HL-60 (cell line): ENCODE data around the gene CCDC17.

Experiments used
- DNase-seq, 2 experiments: peaks; one replicate each; pipeline ENCODE4 v3.0.0-alpha.2; 2010 to 2020; ENCODE audit warnings: low read depth in 1 of 2, low spot score in 1 of 2
- H3K27ac ChIP-seq: fragments of 250-450 bp; sonication (Bioruptor Pico); replicated peaks from 2 replicates; pipeline ENCODE4 v1.5.1; 2020; ENCODE audit warnings: mild to moderate bottlenecking, moderate library complexity
- H3K27me3 ChIP-seq: fragments of 250-450 bp; sonication (Bioruptor Pico); 2 replicates; pipeline ENCODE4 v1.5.1; 2021; ENCODE audit warnings: mild to moderate bottlenecking, moderate library complexity; ENCODE audit not compliant: insufficient read depth, poor library complexity, severe bottlenecking
- H3K4me3 ChIP-seq: replicated peaks from 2 replicates; pipeline ENCODE4 v1.5.1; 2011; ENCODE audit warnings: mild to moderate bottlenecking, control low read depth, low read length; ENCODE audit not compliant: insufficient read depth
- GABPA ChIP-seq: IDR thresholded peaks from 2 replicates; pipeline ENCODE4 v1.6.1; 2012; ENCODE audit warnings: low read depth
- POLR2AphosphoS5 ChIP-seq: IDR thresholded peaks from 2 replicates; pipeline ENCODE4 v1.6.1; 2012; ENCODE audit warnings: low read depth
- SPI1 ChIP-seq: IDR thresholded peaks from 2 replicates; pipeline ENCODE4 v1.6.1; 2012; ENCODE audit warnings: low read depth, mild to moderate bottlenecking, borderline replicate concordance
- TF ChIP-seq, protein P1 (sequence below): IDR thresholded peaks from 2 replicates; pipeline ENCODE4 v1.6.1; 2012; ENCODE audit warnings: low read depth; ENCODE audit not compliant: insufficient replicate concordance
- TF ChIP-seq, protein P2 (sequence below): IDR thresholded peaks from one replicate; pipeline ENCODE4 v1.5.1; 2011; ENCODE audit warnings: low read length, control low read depth, inconsistent platforms; ENCODE audit not compliant: insufficient read depth

CCDC17 gene

DNA sequence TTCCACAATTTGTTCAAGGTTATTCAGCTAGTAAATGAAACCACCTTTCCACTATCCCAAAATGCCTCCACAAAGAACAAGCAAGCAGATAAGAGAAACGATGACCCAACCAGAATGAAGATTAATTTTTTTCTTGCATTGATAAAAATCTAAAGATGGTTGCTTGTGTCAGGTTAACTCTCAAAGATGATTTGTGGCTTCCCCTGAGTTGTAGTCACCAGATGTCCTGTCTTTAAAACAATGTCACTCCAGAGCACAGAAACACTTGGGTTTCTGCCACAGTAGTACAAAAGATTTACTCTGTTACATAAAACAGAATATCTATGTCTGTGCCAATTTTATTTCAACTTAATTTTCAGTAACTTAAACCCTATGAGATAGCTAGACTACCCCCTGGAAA, 11.4 kb upstream of the CCDC17 start:
- Histone ChIP-seq H3K27me3 (no peaks in the 10 kb centered on the region), H3K27ac (no peak overlapping the region), H3K4me3 (no peak overlapping the region)
- TF ChIP-seq, protein P1, sequence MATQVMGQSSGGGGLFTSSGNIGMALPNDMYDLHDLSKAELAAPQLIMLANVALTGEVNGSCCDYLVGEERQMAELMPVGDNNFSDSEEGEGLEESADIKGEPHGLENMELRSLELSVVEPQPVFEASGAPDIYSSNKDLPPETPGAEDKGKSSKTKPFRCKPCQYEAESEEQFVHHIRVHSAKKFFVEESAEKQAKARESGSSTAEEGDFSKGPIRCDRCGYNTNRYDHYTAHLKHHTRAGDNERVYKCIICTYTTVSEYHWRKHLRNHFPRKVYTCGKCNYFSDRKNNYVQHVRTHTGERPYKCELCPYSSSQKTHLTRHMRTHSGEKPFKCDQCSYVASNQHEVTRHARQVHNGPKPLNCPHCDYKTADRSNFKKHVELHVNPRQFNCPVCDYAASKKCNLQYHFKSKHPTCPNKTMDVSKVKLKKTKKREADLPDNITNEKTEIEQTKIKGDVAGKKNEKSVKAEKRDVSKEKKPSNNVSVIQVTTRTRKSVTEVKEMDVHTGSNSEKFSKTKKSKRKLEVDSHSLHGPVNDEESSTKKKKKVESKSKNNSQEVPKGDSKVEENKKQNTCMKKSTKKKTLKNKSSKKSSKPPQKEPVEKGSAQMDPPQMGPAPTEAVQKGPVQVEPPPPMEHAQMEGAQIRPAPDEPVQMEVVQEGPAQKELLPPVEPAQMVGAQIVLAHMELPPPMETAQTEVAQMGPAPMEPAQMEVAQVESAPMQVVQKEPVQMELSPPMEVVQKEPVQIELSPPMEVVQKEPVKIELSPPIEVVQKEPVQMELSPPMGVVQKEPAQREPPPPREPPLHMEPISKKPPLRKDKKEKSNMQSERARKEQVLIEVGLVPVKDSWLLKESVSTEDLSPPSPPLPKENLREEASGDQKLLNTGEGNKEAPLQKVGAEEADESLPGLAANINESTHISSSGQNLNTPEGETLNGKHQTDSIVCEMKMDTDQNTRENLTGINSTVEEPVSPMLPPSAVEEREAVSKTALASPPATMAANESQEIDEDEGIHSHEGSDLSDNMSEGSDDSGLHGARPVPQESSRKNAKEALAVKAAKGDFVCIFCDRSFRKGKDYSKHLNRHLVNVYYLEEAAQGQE = no peak
- TF ChIP-seq POLR2AphosphoS5 = no peak
- TF ChIP-seq, protein P2, sequence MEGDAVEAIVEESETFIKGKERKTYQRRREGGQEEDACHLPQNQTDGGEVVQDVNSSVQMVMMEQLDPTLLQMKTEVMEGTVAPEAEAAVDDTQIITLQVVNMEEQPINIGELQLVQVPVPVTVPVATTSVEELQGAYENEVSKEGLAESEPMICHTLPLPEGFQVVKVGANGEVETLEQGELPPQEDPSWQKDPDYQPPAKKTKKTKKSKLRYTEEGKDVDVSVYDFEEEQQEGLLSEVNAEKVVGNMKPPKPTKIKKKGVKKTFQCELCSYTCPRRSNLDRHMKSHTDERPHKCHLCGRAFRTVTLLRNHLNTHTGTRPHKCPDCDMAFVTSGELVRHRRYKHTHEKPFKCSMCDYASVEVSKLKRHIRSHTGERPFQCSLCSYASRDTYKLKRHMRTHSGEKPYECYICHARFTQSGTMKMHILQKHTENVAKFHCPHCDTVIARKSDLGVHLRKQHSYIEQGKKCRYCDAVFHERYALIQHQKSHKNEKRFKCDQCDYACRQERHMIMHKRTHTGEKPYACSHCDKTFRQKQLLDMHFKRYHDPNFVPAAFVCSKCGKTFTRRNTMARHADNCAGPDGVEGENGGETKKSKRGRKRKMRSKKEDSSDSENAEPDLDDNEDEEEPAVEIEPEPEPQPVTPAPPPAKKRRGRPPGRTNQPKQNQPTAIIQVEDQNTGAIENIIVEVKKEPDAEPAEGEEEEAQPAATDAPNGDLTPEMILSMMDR = no peak
- no peak for TF ChIP-seq SPI1
- TF ChIP-seq GABPA = no peak
- DNase-seq = no peak

DNA sequence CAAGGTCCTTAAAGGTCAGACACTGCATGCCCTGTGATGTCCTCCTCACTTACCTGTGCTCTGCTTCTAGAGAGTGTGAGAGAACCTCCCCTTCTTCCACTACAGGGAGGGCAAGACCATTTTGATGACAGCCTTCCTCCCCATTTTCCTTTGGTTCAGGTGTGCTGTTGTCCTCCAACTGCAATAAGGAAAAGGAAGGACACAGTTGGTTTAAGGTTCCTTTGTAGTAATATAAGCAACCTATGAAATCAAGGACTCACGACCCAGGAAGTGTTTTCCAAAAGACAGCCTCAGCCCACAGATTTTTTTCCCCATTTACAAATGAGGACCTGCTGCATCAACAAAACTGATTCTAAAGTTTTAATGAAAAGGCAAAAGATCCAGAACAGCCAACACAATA, 6.6 kb upstream of the CCDC17 start:
- no peaks in the 10 kb centered on the region for H3K27me3 ChIP-seq
- TF ChIP-seq GABPA = no peak
- TF ChIP-seq SPI1 = no peak
- TF ChIP-seq, protein P2 = no peak
- no peak for TF ChIP-seq POLR2AphosphoS5
- TF ChIP-seq, protein P1 = no peak
- no peak overlapping the region for H3K4me3 ChIP-seq
- no peak for DNase-seq
- no peak overlapping the region for H3K27ac ChIP-seq

DNA sequence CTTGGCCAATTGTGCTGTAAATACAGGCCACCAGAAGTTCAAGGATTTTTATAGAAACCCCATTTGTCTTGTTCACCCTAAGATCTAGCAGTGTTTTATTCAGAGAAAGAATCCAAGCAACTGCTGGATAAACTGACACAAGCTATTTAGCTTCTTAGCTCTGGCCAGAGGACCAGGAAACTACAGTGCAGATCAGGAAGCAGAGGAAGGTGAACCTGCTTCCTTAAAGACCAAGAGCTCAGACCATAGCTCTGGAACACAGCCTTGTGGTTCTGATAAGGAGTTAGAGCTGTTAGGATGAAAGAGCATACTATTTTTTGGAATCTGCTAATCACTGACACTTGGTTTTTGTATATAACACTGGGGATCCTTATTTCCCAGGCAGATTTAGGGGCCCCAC, 5.2 kb upstream of the CCDC17 start:
- DNase-seq = no peak
- Histone ChIP-seq H3K27ac (no peak overlapping the region), H3K4me3 (no peak overlapping the region), H3K27me3 (no peaks in the 10 kb centered on the region)
- TF ChIP-seq, protein P2 = no peak
- TF ChIP-seq, protein P1 = no peak
- TF ChIP-seq GABPA (no peak), POLR2AphosphoS5 (no peak), SPI1 (no peak)
